CD4-positive, alpha-beta T cell treated with Interleukin-17A for 1 hour (primary cell): ENCODE measurements around the gene KCTD13.
"Not testable (repeated sequence)": the region's sequence is repeated elsewhere in the genome, so short reads cannot be mapped to it uniquely, and the experiment has no call there.

ENCODE experiments used
- DNase-seq: peaks from one replicate; pipeline ENCODE4 v3.0.0-alpha.2; 2020

The KCTD13 gene

DNA sequence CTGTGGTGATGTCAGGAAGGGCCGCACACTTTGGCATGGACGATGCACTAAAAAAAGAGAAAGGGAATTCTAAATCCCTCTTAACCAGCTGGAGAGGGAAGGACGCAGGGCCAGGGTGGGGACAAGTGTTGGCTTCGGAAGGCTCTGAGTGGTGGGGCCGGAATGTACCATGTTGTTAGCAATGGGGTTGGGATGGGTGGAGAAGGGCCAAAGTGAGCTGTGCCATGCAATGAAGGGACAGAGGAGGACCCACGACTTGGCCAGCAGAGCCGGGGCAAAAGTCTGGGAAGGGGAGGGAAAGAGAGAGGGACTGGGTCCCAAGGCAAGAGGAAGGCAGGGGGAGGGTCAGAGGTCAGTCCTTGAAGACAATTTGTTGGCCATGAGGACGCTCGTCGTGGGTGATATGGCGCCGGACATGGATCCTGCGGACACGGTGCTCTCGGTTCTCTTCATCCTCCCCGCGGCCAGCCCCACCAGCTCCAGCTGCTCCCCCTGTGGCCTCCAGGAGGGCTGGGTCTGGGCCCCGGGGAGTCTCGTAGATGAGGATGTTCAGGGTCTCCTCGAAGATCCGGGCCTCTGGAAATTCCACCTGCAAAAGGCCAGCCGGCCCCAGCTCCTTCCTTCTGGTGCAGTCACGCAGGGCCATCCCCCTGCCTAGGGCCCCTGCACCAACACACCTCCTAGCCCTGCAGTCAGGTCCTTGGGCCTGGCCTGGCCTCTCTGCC, 19.3 kb downstream of the KCTD13 start:
- DNase-seq, result no peak

DNA sequence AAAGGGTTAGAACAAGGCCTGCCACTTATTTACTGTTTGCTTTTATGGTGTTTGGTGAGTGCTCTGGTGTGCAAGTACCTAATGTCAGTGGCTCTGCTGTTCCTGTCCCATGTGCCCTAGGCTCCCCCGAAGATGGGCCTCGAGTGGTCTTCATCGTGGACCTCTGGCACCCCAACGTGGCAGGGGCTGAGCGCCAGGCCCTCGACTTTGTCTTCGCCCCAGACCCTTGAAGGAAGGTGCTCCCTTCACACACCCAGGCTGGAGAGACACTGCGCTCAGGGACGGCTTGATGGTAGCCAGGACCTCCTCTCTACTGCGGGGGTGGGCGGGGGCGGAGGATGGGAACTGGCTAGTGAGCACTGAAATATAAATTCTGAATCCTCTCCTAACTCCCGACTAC, 20.4 kb downstream of the KCTD13 start:
- no peak for DNase-seq

DNA sequence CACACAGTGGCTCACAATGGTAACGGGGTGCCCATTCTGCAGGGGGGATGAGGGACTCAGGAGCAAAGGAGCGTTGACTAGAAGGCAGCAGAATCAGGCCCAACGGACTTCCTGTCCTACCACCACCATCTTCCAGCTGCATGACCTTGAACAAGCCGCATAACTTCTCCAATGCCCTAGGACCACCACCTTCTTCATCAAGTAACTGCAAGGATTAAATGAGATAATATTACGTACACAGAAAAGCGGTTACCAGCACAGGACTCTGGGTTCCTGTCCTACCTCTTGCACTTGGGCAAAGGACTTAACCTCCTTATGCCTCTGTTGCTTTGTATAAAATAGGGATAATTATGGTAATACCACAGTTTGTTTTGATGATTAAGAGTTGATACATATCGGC, 21.1 kb downstream of the KCTD13 start:
- no peak for DNase-seq

DNA sequence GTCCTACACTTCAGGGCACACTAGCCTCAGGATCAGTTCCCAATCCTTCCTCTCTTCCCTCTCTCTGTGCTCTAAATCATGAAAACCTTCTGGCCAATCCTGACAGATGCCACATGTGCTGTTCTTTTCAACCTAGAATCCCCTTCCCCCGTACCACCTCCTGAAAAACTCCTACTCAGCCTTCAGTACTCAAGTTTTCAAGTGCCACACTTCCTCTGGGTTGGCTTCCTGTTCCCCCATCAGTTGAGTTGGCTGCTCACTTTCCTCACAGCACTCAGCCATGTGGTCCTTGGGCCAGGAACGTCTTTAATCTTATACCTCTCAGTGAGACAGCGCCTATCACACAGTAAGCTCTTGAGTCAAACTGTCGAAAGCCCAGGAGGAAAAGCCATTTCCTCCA, 22.4 kb downstream of the KCTD13 start:
- no peak for DNase-seq

DNA sequence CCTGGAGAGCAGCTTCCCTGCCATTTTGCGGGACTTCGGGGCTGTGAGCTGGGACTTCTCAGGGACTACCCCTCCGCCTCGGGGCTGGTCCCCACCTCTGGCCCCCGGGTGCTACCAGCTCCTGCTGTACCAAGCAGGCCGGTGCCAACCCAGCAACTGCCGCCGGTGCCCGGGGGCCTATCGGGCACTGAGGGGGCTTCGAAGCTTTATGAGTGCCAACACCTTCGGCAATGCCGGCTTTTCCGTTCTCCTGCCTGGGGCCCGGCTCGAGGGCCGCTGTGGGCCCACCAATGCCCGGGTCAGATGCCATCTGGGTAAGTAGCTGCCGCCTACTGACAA, 24.4 kb downstream of the KCTD13 start:
- no peak for DNase-seq

DNA sequence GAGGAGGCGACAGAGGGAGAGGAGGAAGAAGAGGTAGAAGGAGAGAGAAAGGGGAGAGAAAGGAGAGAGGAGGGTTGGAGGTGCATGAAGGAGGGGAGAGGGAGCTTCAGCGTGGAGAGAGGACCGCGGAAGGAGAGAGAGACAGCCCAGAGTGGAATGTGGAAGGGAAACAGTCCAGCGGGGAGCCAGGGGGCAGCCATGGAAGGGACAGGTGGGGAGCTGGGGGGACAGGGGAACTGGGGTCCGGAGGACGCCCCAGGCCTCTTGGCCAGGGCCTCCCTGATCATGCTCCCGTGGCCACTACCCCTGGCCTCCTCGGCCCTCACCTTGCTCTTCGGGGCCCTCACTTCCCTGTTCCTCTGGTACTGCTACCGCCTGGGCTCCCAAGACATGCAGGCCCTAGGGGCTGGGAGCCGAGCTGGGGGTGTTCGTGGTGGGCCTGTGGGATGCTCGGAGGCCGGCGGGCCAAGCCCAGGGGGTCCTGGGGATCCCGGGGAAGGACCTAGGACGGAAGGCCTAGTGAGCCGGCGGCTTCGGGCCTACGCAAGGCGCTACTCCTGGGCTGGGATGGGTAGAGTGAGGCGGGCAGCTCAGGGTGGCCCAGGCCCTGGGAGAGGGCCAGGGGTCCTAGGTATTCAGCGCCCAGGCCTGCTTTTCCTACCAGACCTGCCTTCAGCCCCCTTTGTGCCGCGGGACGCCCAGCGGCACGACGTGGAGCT, 25.0 kb downstream of the KCTD13 start:
- DNase-seq, result no peak

DNA sequence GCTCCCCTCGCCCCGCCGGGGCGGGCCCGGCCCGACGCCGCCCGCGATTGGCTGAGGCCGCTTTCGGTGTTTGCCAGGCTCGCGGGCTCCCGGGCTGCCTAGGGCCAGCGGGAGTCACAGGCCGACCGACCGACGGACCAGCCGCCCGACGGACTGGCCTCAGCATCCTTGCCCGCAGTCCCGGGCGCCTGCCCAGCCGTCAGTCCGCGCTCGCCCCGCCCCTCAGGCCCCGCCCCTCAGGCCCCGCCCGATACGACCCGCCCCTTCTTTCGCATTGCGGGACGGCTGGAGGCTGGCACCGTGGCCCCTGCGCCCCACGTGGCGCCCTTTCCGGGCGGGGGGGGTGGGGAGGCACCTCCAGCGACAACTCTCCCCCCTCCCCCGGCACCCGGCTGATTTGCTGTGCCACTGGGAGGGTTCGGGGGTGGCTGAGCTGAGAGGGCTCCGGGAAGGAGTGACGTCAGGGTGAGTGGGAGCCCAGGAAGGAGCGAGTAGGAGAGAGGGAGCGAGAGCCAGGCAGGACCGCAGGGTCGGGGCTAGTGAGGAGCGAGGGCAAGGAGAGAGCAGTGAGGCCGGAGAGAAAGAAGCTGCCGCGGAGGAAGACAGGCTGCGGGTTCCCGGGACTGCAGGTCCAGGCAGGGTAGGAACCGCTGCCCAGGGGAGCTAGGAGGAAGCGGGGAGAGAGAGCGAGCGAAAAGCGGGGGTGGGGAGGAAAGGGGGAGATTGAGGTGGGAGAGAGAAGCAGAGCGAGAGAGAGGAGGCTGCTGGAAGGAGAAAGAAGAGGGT, 25.7 kb downstream of the KCTD13 start, which contains the start of gene ASPHD1:
ASPHD1 (plus strand) TSS at position 387 of the 786 bp plus-strand sequence. CDS start 484 bp downstream, outside the sequence.
- DNase-seq, result peak; percentile 75

DNA sequence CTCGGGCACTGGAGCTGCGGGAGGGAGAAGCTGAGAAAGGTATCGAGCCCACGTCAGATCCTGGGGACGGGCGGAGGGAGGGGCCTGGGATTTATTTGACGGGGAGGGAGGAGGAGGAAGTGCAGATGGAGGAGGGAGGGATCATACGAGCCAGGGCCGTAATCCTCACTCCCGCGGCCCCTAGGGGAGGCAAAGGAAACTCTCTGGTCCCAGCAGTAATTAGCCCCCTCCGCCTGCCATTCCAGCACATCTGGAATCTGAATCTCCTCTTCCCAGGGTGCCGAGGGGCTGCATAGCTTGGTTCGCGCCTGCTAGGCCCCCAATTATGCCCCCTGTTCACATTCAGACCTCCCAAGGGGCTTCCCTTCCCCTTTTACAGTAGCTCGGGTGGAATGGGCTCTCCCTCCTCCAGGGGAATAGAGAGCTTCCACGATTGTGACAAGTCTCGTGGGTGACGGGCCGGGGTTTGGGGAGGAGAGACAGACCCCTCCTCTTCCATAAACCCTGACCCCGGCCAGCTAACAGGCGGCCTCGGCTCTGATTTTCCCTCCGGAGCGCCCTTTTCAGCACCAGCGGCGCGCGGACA, 26.4 kb downstream of the KCTD13 start, which contains the start of gene SEZ6L2:
SEZ6L2 (minus strand) TSS at position 35 of the 586 bp plus-strand sequence. CDS start 531 bp downstream, outside the sequence.
- no peak for DNase-seq

DNA sequence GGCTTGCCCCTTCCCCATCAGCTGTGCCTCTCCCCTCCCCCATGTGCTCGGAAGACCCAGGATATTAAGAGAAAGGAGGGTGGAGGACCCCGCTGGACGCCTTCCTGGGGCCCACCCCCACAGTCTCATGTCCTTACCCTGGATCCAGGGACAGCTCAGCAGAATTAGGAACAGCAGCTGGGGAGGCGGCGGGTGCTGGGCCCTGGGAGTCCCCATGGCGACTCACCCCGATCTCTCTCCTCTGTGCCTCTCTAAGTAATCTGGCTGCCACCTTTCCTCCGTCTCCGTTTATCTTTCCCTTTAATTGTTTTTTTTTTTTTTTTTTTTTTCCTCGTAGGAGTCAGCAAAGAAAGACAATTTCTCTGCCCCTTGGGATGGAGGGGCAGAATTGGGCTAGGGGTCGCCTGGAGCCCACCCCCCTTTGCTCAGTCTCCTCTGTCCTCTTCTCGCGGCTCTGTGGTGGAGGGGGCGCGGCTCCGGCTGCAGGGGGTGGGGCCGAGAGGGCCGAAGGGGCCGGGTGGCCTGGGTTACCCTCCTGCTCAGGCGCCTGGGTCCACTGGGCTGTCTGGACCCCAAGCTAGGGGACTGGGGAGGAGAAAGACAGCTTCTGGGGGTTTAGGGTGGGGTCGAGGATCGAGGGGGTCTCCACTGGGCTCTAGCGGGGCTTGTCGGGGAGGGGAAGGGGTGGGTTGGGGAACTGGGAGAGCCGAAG, 27.1 kb downstream of the KCTD13 start:
- DNase-seq, result no peak

DNA sequence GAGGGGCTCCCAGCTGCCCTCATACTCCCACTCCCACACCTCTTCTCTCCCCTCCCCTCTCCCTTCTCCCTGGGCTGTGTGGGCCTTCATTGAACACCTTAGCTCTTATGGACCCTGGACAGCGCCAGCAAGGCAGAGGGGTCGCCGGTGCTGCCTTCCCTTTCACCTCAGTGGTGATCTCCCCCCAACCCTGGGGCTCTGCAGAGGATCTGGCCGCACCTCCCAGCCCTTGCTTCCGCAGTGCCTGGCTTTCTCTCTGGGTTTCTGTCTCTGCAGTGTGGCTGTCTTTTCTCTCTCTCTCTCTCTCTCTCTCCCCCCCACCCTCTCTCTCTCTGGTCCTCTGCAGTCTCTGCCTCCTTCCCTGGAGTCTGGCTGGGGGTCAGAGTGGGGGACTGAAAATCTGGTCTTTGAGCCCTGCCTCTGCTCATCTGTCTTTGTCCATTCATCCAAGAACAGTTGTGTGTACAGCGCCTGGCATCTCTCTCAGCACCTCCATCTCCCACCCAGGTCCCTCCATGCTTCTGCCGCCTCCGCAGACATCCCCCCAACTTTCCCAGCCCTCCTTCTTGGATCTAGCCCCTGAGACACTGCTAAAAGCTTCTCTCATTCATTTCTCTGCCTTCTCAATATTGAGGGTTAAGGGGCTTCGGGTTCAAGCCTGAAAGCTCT, 27.8 kb downstream of the KCTD13 start:
- DNase-seq, result no peak

DNA sequence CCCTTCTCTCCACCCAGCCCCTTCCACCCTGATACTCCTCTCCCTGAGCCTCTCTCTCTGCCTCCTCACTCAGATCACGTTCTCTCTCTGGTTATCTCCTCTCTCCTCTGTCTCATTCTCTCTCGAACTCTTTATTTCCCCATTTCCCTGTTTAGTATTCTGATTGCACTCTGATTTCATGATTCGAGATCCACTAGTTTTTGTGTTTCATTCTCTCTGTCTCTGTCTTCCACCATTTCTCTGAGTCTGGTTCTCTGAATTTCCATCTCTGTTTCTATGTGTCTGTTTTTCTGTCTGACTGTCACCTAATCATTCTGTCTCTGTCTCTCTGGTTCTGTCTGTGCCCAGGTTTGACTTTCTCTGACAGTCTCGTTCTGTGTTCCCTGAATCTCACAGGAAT, 28.7 kb downstream of the KCTD13 start:
- DNase-seq, result no peak

DNA sequence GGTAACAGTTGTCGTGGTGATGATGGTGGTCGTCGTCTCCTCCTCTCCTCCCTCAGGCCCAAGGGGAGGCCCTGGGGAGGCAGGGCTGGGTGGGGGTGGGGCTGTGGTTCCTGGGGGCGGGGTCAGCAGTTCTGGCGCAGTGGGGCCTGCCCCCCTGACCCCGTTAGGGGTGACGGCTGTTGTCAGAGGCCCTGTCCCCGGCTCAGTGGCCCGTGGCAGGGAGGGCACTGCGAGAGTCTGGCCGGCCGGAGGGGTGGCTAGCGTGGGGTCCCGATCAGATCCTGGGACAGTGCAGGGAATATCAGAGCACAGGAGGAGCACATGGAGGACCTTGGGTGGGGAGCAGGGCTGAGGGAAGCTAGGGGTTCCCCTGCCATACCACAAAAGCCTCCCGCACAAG, 29.2 kb downstream of the KCTD13 start:
- no peak for DNase-seq

DNA sequence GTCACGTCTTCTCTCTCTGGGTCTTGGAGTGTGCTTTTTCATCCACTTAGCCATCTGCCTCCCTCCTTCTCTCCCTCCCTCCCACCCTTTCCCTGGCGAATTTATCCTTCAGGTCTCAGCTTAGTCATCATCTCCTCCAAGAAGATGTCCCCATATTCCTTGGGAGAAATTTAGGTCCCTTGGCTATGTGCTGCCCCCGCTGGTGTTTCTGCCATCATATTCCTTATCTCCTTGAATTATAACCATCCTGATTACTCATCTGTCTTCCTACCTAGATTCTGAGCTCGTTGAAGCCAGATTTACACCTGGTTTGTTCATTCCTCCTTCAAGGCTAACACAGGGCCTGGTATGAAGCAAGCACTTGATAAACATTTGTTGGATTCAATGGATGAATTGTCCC, 31.7 kb downstream of the KCTD13 start:
- DNase-seq, result no peak

DNA sequence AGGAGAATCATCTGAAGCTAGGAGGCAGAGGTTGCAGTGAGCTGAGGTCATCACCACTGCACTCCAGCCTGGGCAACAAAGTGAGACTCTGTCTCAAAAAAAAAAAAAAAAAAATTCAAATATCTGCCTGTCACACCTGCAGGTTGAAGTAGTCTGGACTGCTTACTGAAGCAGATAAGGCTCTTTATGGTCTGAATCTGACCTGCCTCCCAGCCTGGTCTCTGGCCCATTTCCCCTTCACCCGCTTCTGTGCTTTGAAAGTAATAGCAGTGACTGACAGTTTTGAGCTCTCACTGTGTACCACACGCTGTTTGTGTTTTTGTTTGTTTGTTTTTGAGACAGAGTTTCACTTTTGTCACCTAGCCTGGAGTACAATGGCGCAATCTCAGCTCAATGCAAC, 32.5 kb downstream of the KCTD13 start:
- no peak for DNase-seq

DNA sequence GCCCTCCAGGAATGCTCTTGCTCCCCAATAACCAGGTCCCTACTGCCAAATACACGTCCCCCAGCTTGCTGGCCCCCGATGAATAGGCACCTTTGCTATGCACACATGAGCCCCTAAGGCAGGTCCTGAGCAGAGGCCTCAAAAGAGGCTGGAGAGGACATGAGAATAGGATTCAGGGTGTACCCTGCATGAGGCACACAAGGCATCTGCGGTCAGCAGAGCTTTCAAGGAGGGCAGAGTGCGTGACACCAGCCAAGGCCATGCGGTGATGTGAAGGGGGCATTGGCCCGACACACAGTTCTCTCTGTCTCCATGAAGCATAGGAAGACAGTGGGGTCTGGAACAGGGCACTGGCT, 33.6 kb downstream of the KCTD13 start:
- DNase-seq, result no peak

DNA sequence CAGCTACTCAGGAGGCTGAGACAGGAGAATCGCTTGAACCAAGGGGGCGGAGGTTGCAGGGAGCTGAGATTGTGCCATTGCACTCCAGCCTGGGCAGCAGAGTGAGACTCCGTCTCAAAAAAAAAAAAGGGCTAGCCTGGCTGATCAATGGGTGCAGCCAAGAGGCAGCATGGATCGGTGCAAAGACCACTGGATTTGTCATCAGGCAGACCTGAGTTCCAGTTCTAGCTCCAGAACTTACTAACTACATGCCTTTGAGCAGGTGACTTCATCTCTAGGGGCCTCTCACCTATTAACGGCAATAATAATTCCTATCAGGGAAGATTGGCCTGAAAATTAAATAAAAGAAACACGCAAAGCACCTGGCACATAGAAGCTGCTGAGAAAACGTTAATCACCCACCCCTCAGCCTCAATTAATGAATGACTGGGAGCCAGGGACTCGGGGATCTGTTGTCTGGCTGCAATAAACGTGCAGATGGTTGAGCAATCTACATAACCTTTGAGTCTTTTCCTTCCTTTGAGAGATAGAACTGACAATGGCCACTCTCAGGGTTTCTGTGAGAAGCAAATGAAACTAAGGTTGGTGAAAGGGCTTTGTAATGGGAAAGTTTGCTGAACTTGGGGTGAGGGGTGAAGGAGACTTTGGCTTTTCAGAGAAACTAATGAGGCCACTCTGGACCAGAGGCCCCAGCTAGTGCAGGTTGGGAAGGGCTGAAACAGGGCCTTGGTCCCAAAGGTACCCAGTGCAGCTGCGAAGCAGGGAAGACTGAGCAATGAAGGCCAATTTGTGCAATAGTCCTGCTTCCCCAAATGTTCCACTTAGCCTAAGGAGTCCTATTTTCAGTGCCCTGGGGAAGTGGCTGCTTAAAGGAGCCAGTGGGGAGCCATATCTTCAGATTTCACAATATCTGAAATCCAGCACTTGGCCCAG, 34.2 kb downstream of the KCTD13 start:
- DNase-seq, result no peak

DNA sequence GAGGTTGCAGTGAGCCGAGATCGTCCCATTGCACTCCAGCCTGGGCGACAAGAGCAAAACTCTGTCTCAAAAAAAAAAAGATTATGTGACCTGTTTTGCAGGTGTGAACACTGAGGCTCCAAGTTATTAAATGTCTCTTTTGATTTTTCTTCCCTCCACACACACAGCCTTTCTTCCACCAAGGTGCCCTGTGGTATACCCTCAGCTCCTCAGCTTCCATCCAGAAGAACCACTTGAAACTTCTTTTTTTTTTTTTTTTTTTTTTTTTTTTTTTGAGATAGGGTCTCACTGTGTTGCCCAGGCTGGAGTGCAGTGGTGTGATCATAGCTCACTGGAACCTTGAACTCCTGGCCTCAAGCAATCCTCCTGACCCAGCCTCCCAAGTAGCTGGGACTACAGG, 36.7 kb downstream of the KCTD13 start:
- not testable (repeated sequence) for DNase-seq

DNA sequence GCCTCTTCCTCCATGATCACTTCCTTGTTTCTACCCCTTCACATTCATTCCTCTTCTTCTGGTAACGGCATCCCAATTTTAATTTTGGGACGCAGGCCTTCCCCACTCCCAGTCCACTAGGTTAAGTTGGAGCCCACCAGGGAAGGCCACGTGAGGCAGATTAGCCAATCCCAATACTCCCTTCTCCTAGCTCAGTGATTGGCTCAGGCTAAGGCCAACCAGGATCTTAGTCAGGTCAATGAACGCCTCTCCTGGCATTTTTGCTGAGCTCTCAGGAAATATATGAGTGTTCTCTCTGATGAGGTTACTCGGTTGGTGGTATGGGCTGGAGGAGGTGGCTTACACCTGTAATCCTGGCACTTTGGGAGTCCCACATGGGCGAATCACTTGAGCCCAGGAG, 42.0 kb downstream of the KCTD13 start:
- DNase-seq, result no peak

DNA sequence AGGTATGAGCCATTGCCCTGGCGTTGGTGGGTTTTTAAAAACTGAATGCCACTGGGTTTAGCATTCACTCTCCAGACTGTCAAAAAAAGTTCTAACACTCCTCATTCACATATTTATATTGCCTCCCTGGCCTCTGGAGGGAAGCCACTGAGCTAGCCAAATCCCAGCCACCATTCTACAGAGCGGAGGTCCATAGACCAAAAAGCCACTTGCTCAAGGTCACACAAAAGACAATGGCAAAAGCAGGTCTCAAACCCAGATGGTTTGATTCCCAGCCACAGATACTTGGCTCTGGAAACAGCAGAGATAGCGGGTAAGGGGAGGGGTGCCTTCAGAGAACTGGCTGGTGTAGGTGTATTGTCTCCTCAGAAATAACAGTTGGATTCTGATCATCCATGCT, 45.0 kb downstream of the KCTD13 start:
- DNase-seq, result no peak

DNA sequence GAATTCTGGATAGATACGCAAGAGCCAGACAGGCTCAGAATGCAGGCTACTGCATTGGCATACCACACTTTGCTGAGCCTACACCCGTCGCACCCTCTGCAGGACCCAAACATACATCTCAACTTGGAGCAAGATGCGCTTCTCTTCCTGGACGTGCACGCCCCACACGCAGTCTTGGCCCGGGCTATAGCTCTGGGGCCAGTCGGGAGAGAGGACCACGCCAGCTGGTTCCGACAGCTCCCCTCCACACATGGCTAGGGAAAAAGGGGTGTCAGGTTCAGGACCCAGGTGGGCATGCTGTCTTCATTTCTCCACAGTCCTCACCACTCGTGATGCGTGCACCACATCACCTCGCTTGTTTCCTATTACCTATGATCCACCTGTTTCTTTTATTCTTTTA, 47.9 kb downstream of the KCTD13 start:
- no peak for DNase-seq
